HFFc6 (cell line): Measurements from ENCODE around the gene LIN28A. TPM values are rescaled to one million over a fixed set of nuclear protein-coding genes. Genes with fewer than 3 reads are reported as not detected.
A peak's percentile ranks its signal among the peaks of the same experiment; 100 is the strongest.

Experiments
- DNase-seq: peaks from one replicate; pipeline ENCODE4 v3.0.0-alpha.2; 2018
- H3K27ac Mint-ChIP-seq: 2 replicates; pipeline ENCODE4 v1.8.0; 2020; ENCODE audit warnings: mild to moderate bottlenecking, mixed read lengths
- H3K27me3 Mint-ChIP-seq: 2 replicates; pipeline ENCODE4 v1.8.0; 2021; ENCODE audit warnings: mild to moderate bottlenecking, moderate library complexity, mixed read lengths; ENCODE audit not compliant: insufficient read depth
- H3K36me3 Mint-ChIP-seq: 2 replicates; pipeline ENCODE4 v1.8.0; 2021; ENCODE audit warnings: low read depth, mixed read lengths
- H3K4me1 Mint-ChIP-seq: 2 replicates; pipeline ENCODE4 v1.8.0; 2020; ENCODE audit warnings: low read depth, mixed read lengths
- H3K4me3 Mint-ChIP-seq: 2 replicates; pipeline ENCODE4 v1.8.0; 2020; ENCODE audit warnings: mild to moderate bottlenecking, moderate library complexity, mixed read lengths
- H3K9me3 Mint-ChIP-seq: 2 replicates; pipeline ENCODE4 v1.8.0; 2020; ENCODE audit warnings: mild to moderate bottlenecking, mixed read lengths
- CTCF ChIP-seq: fragments of 200-600 bp; sonication (generic); IDR thresholded peaks from 2 replicates; pipeline ENCODE4 v1.5.0; 2021; ENCODE audit warnings: antibody characterized with exemption, mild to moderate bottlenecking
- total RNA-seq, 6 experiments: library from RNA; stranded (reverse); fragmentation: NEBNext Ultra II Directional; extraction: Animal tissue kit (Norgen Biotek cat#: 25700); gene quantifications; 2 replicates in 1 of 6; 3 replicates in 5 of 6; pipeline ENCODE4 v1.2.3, GENCODE V29; 2021

Gene LIN28A
- total RNA-seq, 6 experiments from 2014 or later: not detected

GRCh38 chr1:26472901-26473845 lies 62.6 kb downstream of the LIN28A start:
- H3K4me3 Mint-ChIP-seq: peak overlapping the region; percentile 94
- peaks cover 4% of the 10 kb centered on the region; the same call in 1 of the 2 replicates for H3K27me3 Mint-ChIP-seq
- peaks cover 51% of the 10 kb centered on the region for H3K36me3 Mint-ChIP-seq
- H3K27ac Mint-ChIP-seq: peak overlapping the region; percentile 70
- peaks cover 59% of the 10 kb centered on the region for H3K4me1 Mint-ChIP-seq
- DNase-seq: peak; percentile 87
- no peaks in the 10 kb centered on the region for H3K9me3 Mint-ChIP-seq
- TF ChIP-seq CTCF: no peak; the same call in 1 of the 2 replicates

GRCh38 chr1:26474818-26475217 lies 64.2 kb downstream of the LIN28A start:
- H3K4me1 Mint-ChIP-seq: peaks cover 59% of the 10 kb centered on the region

GRCh38 chr1:26475989-26476388 lies 65.4 kb downstream of the LIN28A start:
- no peak overlapping the region; the same call in 1 of the 2 replicates for H3K4me3 Mint-ChIP-seq
- no peaks in the 10 kb centered on the region for H3K9me3 Mint-ChIP-seq
- TF ChIP-seq CTCF: no peak
- peak overlapping the region; percentile 24; the same call in 1 of the 2 replicates for H3K27ac Mint-ChIP-seq
- H3K27me3 Mint-ChIP-seq: peaks cover 4% of the 10 kb centered on the region; the same call in 1 of the 2 replicates
- H3K4me1 Mint-ChIP-seq: peaks cover 49% of the 10 kb centered on the region
- no peak for DNase-seq
- peaks cover 48% of the 10 kb centered on the region for H3K36me3 Mint-ChIP-seq

More at GRCh38 chr1:26474818-26475217, 64.2 kb downstream of the LIN28A start:
- no peak for TF ChIP-seq CTCF
- no peak for DNase-seq
- Mint-ChIP-seq H3K27ac (no peak overlapping the region), H3K9me3 (no peaks in the 10 kb centered on the region), H3K27me3 (peaks cover 4% of the 10 kb centered on the region; the same call in 1 of the 2 replicates), H3K4me3 (peak overlapping the region; percentile 94), H3K36me3 (peaks cover 52% of the 10 kb centered on the region)

- Mint-ChIP-seq H3K36me3 (peaks cover 48% of the 10 kb centered on the region), H3K9me3 (no peaks in the 10 kb centered on the region), H3K27me3 (peaks cover 4% of the 10 kb centered on the region; the same call in 1 of the 2 replicates), H3K4me1 (peaks cover 41% of the 10 kb centered on the region), H3K27ac (peak overlapping the region; percentile 24; the same call in 1 of the 2 replicates), H3K4me3 (no peak overlapping the region)
- no peak for TF ChIP-seq CTCF
- DNase-seq: no peak
These were observed 66.3 kb downstream of the LIN28A start for GRCh38 chr1:26476958-26477357.

- no peak for TF ChIP-seq CTCF
- H3K27ac Mint-ChIP-seq: peak overlapping the region; percentile 46
- no peak overlapping the region for H3K4me3 Mint-ChIP-seq
- H3K27me3 Mint-ChIP-seq: no peaks in the 10 kb centered on the region; the same call in 1 of the 2 replicates
- H3K9me3 Mint-ChIP-seq: no peaks in the 10 kb centered on the region
- peaks cover 47% of the 10 kb centered on the region for H3K4me1 Mint-ChIP-seq
- peaks cover 48% of the 10 kb centered on the region for H3K36me3 Mint-ChIP-seq
- DNase-seq: peak; percentile 26
These were observed 67.0 kb downstream of the LIN28A start for GRCh38 chr1:26477446-26478152.
